Measurements from ENCODE around the gene DNAJC6.

GRCh38 chr1:65269612-65270011 lies 39.7 kb upstream of the DNAJC6 start:
- TF ChIP-seq CTCF (IDR thresholded peaks at IDR 0.05 in 4 of 5, conservative IDR thresholded peaks at IDR 0.05 in 1 of 5) (no peak), POLR2A (IDR thresholded peaks at IDR 0.05) (no peak)
